HepG2 (cell line): ENCODE results near the gene GRB7. TPM values are rescaled to one million over a fixed set of nuclear protein-coding genes. Genes with fewer than 3 reads are reported as not detected.

ENCODE experiments used
- CBX1 ChIP-seq: IDR thresholded peaks from one replicate; pipeline ENCODE4 v1.6.1; 2016; ENCODE audit warnings: antibody characterized with exemption, low read depth
- GABPB1 ChIP-seq: IDR thresholded peaks from 2 replicates; pipeline ENCODE4 v1.6.1; 2016; ENCODE audit warnings: mild to moderate bottlenecking, missing genetic modification reagents, moderate library complexity, missing compliant biosample characterization
- ISL2 ChIP-seq: sonication (generic); formaldehyde crosslinking; IDR thresholded peaks from 2 replicates; pipeline ENCODE4 v1.5.0; 2020; ENCODE audit warnings: missing genetic modification reagents
- KDM3A ChIP-seq: IDR thresholded peaks from 2 replicates; pipeline ENCODE4 v1.6.1; 2018; ENCODE audit warnings: low read depth, missing compliant biosample characterization
- KLF16 ChIP-seq, 2 experiments: sonication (generic) in 1 of 2; formaldehyde crosslinking in 1 of 2; IDR thresholded peaks; 2 replicates each; pipeline versions ENCODE4 v1.6.1 to v1.8.0; 2016 to 2023; ENCODE audit warnings: missing genetic modification reagents in 2 of 2, missing compliant biosample characterization in 1 of 2
- MAZ ChIP-seq, 2 experiments: sonication (generic) in 1 of 2; formaldehyde crosslinking in 1 of 2; IDR thresholded peaks; 2 replicates each; pipeline versions ENCODE4 v1.5.0 to v1.6.1; 2012 to 2020; ENCODE audit warnings: low read depth in 2 of 2, mild to moderate bottlenecking in 2 of 2, borderline replicate concordance in 1 of 2, improper control_type of control experiment in 1 of 2, low read length in 1 of 2, missing genetic modification reagents in 1 of 2, moderate library complexity in 1 of 2
- MED8 ChIP-seq: sonication (generic); formaldehyde crosslinking; IDR thresholded peaks from 2 replicates; pipeline ENCODE4 v1.8.1; 2023; ENCODE audit warnings: mild to moderate bottlenecking, missing genetic modification reagents; ENCODE audit not compliant: insufficient replicate concordance
- MEIS2 ChIP-seq: sonication (generic); formaldehyde crosslinking; IDR thresholded peaks from 2 replicates; pipeline ENCODE4 v1.9.0; 2021; ENCODE audit warnings: mild to moderate bottlenecking, missing genetic modification reagents
- PRMT3 ChIP-seq: sonication (generic); formaldehyde crosslinking; IDR thresholded peaks from 2 replicates; pipeline ENCODE4 v1.8.1; 2022; ENCODE audit warnings: low read depth, mild to moderate bottlenecking, moderate library complexity, missing genetic modification reagents, borderline replicate concordance
- REXO4 ChIP-seq: sonication (generic); formaldehyde crosslinking; IDR thresholded peaks from 2 replicates; pipeline ENCODE4 v1.8.0; 2022; ENCODE audit warnings: missing genetic modification reagents, mild to moderate bottlenecking, borderline replicate concordance
- SRSF4 ChIP-seq: fragments of 200-400 bp; formaldehyde crosslinking; IDR thresholded peaks from one replicate; pipeline ENCODE4 v1.6.1; 2018; ENCODE audit warnings: mild to moderate bottlenecking, low read depth, low read length, moderate library complexity; ENCODE audit not compliant: poor library complexity, severe bottlenecking
- TBX3 ChIP-seq: fragments of 450-650 bp; IDR thresholded peaks from 2 replicates; pipeline ENCODE4 v1.6.1; 2017; ENCODE audit warnings: antibody characterized with exemption, mild to moderate bottlenecking, inconsistent platforms, borderline replicate concordance
- TEAD3 ChIP-seq: optimal IDR thresholded peaks from 2 replicates; pipeline ENCODE3; 2016; ENCODE audit warnings: borderline replicate concordance
- THYN1 ChIP-seq: sonication (generic); formaldehyde crosslinking; IDR thresholded peaks from 2 replicates; pipeline ENCODE4 v1.8.1; 2023; ENCODE audit warnings: low read depth, mild to moderate bottlenecking, moderate library complexity, missing genetic modification reagents, borderline replicate concordance
- ZKSCAN8 ChIP-seq: IDR thresholded peaks from 2 replicates; pipeline ENCODE4 v1.6.1; 2016; ENCODE audit warnings: borderline replicate concordance, missing genetic modification reagents, missing compliant biosample characterization
- ZNF180 ChIP-seq: sonication (generic); formaldehyde crosslinking; IDR thresholded peaks from 2 replicates; pipeline ENCODE4 v1.4.0; 2020; ENCODE audit warnings: low read depth, missing genetic modification reagents, borderline replicate concordance
- ZNF205 ChIP-seq: IDR thresholded peaks from 2 replicates; pipeline ENCODE4 v1.6.1; 2018; ENCODE audit warnings: missing biosample characterization, missing genetic modification reagents
- ZNF331 ChIP-seq: sonication (generic); formaldehyde crosslinking; IDR thresholded peaks from 2 replicates; pipeline ENCODE4 v1.4.0; 2020; ENCODE audit warnings: missing genetic modification reagents
- ZNF557 ChIP-seq: sonication (generic); formaldehyde crosslinking; IDR thresholded peaks from 2 replicates; pipeline ENCODE4 v1.4.0; 2020; ENCODE audit warnings: missing genetic modification reagents
- ZSCAN29 ChIP-seq: sonication (generic); formaldehyde crosslinking; conservative IDR thresholded peaks from 2 replicates; pipeline ENCODE4 v1.4.0; 2020; ENCODE audit warnings: mild to moderate bottlenecking, missing genetic modification reagents
- polyA plus RNA-seq, 8 experiments: library from polyadenylated mRNA; depleted of rRNA in 3 of 8; stranded (reverse) in 7 of 8; unstranded in 1 of 8; fragments of >200 nt; fragmentation: Illumina TruSeq in 4 of 8; extraction: Trizol in 4 of 8; gene quantifications; 2 replicates each; pipeline versions ENCODE4 v1.2.1 to v1.2.3, GENCODE V29; 2011 to 2016; ENCODE audit warnings: low read depth in 4 of 8, missing spikeins in 1 of 8, mixed read lengths in 1 of 8; ENCODE audit not compliant: insufficient read depth in 1 of 8
- total RNA-seq, 5 experiments: library from RNA; depleted of rRNA; stranded (reverse); fragments of >200 nt; fragmentation: Illumina TruSeq; extraction: Trizol; gene quantifications; 2 replicates each; pipeline ENCODE4 v1.2.3, GENCODE V29; 2016; ENCODE audit warnings: low read depth in 1 of 5
- TF ChIP-seq, protein P1 (sequence below): sonication (generic); formaldehyde crosslinking; IDR thresholded peaks from 2 replicates; pipeline ENCODE4 v1.4.0; 2020; ENCODE audit warnings: mild to moderate bottlenecking, low read depth, missing genetic modification reagents
- TF ChIP-seq, protein P2 (sequence below): sonication (generic); formaldehyde crosslinking; IDR thresholded peaks from 2 replicates; pipeline ENCODE4 v1.4.0; 2020; ENCODE audit warnings: missing genetic modification reagents
- TF ChIP-seq, protein P3 (sequence below): sonication (generic); formaldehyde crosslinking; IDR thresholded peaks from 2 replicates; pipeline ENCODE4 v1.4.0; 2020; ENCODE audit warnings: missing genetic modification reagents
- TF ChIP-seq, protein P4 (sequence below): sonication (generic); formaldehyde crosslinking; IDR thresholded peaks from 2 replicates; pipeline ENCODE4 v1.4.0; 2020; ENCODE audit warnings: missing genetic modification reagents

The GRB7 gene
- total and polyA plus RNA-seq, 2 of the 13 experiments (the other 11 are each of a cell fraction or from before 2014, with no cell fraction given) = 60.2 to 77.7 TPM

DNA sequence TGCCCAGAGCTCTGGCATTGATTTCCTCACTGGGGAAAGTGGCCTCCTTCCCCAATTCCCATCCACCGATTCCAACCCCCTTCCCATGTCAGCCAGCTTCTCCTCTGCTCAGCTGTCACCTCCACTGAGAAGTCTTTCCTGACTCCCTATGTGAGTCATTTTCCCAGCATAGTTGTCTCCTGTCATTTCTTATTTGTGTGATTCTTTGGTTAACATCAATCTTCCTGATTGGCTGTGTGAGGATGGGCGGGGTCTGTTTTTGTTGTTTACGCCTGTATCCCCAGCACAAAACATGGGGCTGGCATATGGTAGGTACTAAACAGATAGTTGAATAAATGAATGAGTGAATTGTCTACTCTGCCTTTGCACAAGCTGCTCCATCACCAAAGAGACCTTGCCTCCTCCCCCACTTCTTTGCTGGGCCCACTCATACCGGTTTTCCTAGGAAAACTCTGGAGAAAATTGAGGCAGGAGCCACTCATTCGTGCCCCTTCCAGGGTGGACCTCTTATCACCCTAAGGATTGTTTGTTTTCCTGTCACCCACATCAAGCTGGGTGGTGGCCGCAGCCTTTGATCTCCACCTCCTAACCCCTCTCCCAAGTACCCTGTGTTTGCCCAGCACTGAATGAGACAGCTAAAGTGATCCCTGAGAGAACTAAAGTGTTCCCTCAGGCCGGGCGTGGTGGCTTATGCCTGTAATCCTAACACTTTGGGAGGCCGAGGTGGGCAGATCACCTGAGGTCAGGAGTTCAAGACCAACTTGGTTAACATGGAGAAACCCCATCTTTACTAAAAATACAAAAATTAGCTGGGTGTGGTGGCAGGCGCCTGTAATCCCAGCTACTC, 1.2 kb upstream of the GRB7 start (continued):
- TF ChIP-seq ISL2 (peak; percentile 90), TBX3 (peak; percentile 97), MEIS2 (CRISPR knock-in tag) (peak; percentile 99), ZNF205 (CRISPR knock-in tag) (peak; percentile 70; the same call in 1 of the 2 replicates), PRMT3 (CRISPR knock-in tag) (no peak), ZSCAN29 (CRISPR knock-in tag) (no peak; the same call in 1 of the 2 replicates), REXO4 (no peak), ZKSCAN8 (CRISPR knock-in tag) (0 out of 2 replicates have a peak, but pooled peaks have one; percentile 39), SRSF4 (no peak), ZNF331 (CRISPR knock-in tag) (no peak), KDM3A (peak; percentile 28; the same call in 1 of the 2 replicates), TEAD3 (CRISPR knock-in tag) (no peak), GABPB1 (CRISPR knock-in tag) (no peak), ZNF180 (CRISPR knock-in tag) (no peak), MED8 (CRISPR knock-in tag) (no peak), THYN1 (CRISPR knock-in tag) (no peak), CBX1 (no peak), KLF16 (CRISPR knock-in tag; IDR thresholded peaks at IDR 0.05) (peak in 1 of 2 experiments; percentile 82; a peak in 2 of 4 replicates), ZNF557 (CRISPR knock-in tag) (no peak), MAZ (IDR thresholded peaks at IDR 0.05; ENCODE audit: borderline replicate concordance, low read depth, low read length) (no peak; the same call in 1 of the 2 replicates), MAZ (CRISPR knock-in tag; IDR thresholded peaks at IDR 0.05; ENCODE audit: low read depth) (no peak)
- TF ChIP-seq, protein P1, sequence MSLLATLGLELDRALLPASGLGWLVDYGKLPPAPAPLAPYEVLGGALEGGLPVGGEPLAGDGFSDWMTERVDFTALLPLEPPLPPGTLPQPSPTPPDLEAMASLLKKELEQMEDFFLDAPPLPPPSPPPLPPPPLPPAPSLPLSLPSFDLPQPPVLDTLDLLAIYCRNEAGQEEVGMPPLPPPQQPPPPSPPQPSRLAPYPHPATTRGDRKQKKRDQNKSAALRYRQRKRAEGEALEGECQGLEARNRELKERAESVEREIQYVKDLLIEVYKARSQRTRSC (CRISPR knock-in tag) = no peak
- TF ChIP-seq, protein P2, sequence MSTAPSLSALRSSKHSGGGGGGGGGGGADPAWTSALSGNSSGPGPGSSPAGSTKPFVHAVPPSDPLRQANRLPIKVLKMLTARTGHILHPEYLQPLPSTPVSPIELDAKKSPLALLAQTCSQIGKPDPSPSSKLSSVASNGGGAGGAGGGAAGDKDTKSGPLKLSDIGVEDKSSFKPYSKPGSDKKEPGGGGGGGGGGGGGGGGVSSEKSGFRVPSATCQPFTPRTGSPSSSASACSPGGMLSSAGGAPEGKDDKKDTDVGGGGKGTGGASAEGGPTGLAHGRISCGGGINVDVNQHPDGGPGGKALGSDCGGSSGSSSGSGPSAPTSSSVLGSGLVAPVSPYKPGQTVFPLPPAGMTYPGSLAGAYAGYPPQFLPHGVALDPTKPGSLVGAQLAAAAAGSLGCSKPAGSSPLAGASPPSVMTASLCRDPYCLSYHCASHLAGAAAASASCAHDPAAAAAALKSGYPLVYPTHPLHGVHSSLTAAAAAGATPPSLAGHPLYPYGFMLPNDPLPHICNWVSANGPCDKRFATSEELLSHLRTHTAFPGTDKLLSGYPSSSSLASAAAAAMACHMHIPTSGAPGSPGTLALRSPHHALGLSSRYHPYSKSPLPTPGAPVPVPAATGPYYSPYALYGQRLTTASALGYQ (CRISPR knock-in tag) = peak; percentile 96
- TF ChIP-seq, protein P3, sequence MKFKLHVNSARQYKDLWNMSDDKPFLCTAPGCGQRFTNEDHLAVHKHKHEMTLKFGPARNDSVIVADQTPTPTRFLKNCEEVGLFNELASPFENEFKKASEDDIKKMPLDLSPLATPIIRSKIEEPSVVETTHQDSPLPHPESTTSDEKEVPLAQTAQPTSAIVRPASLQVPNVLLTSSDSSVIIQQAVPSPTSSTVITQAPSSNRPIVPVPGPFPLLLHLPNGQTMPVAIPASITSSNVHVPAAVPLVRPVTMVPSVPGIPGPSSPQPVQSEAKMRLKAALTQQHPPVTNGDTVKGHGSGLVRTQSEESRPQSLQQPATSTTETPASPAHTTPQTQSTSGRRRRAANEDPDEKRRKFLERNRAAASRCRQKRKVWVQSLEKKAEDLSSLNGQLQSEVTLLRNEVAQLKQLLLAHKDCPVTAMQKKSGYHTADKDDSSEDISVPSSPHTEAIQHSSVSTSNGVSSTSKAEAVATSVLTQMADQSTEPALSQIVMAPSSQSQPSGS (CRISPR knock-in tag) = 0 out of 2 replicates have a peak, but pooled peaks have one; percentile 37
- TF ChIP-seq, protein P4, sequence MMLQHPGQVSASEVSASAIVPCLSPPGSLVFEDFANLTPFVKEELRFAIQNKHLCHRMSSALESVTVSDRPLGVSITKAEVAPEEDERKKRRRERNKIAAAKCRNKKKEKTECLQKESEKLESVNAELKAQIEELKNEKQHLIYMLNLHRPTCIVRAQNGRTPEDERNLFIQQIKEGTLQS (CRISPR knock-in tag) = no peak
